Kasumi-1 (cell line): ENCODE results near the gene TBX4.
A peak's percentile ranks its signal among the peaks of the same experiment; 100 is the strongest.

Experiments used
- DNase-seq, 2 experiments: peaks; one replicate each; lab custom pipeline; 2025; lab: John Stamatoyannopoulos, UW

The TBX4 gene

GRCh38 chr17:61412860-61413660 lies 39.2 kb upstream of the TBX4 start:
- no peak for DNase-seq

- no peak for DNase-seq
Observed at GRCh38 chr17:61413661-61414126, 38.5 kb upstream of the TBX4 start.

GRCh38 chr17:61414141-61414935 lies 37.9 kb upstream of the TBX4 start:
- DNase-seq: no peak

- no peak for DNase-seq
Observed at GRCh38 chr17:61414936-61415251, 37.3 kb upstream of the TBX4 start.

GRCh38 chr17:61415374-61416210 lies 36.6 kb upstream of the TBX4 start:
- DNase-seq: no peak

- DNase-seq: no peak
Observed at GRCh38 chr17:61416211-61416539, 36.0 kb upstream of the TBX4 start.

- DNase-seq: peak; percentile 74 to 86
Observed at GRCh38 chr17:61416540-61417363, 35.5 kb upstream of the TBX4 start.

GRCh38 chr17:61418449-61418848 lies 33.8 kb upstream of the TBX4 start:
- DNase-seq: no peak

- DNase-seq: no peak
Observed at GRCh38 chr17:61419496-61420046, 32.7 kb upstream of the TBX4 start.

GRCh38 chr17:61420052-61420451 lies 32.2 kb upstream of the TBX4 start:
- DNase-seq: no peak

GRCh38 chr17:61420745-61421398 lies 31.4 kb upstream of the TBX4 start:
- DNase-seq: no peak

- no peak for DNase-seq
Observed at GRCh38 chr17:61421460-61421859, 30.8 kb upstream of the TBX4 start.

- no peak for DNase-seq
Observed at GRCh38 chr17:61422116-61422799, 30.0 kb upstream of the TBX4 start.

- DNase-seq: no peak
Observed at GRCh38 chr17:61422869-61423268, 29.4 kb upstream of the TBX4 start.

- no peak for DNase-seq
Observed at GRCh38 chr17:61423967-61424649, 28.1 kb upstream of the TBX4 start.

- no peak for DNase-seq
Observed at GRCh38 chr17:61425682-61426481, 26.3 kb upstream of the TBX4 start.

- DNase-seq: no peak
Observed at GRCh38 chr17:61426482-61427304, 25.5 kb upstream of the TBX4 start.

- no peak for DNase-seq
Observed at GRCh38 chr17:61427567-61427966, 24.7 kb upstream of the TBX4 start.
